ENCODE data around the gene SCRT2. TPM values are rescaled to one million over a fixed set of nuclear protein-coding genes. Genes with fewer than 3 reads are reported as not detected.

The SCRT2 gene
- total RNA-seq, 1 experiment from 2014 or later: not detected

GRCh38 chr20:652615-653109 lies 22.9 kb downstream of the SCRT2 start:
- Histone ChIP-seq H3K27ac (ENCODE audit: insufficient read length, low read depth, low read length) (no peak overlapping the region), H3K23ac (ENCODE audit: insufficient read length, low read depth, low read length) (no peak overlapping the region), H3K79me1 (ENCODE audit: insufficient read depth, low read depth, low read length, poor library complexity, severe bottlenecking) (no peaks in the 10 kb centered on the region), H4K91ac (ENCODE audit: insufficient read length, low read depth, low read length) (no peak overlapping the region), H3K9ac (ENCODE audit: extremely low read depth, insufficient read length, low read length) (peak overlapping the region; percentile 9), H4K8ac (replicated peaks; ENCODE audit: insufficient read length, low read depth, low read length) (no peak overlapping the region), H2BK120ac (ENCODE audit: low read depth, low read length, poor library complexity, severe bottlenecking) (no peak overlapping the region), H2BK20ac (ENCODE audit: low read depth, low read length, poor library complexity, severe bottlenecking) (no peak overlapping the region), H3K4me1 (ENCODE audit: insufficient read depth, low read length) (peaks cover 12% of the 10 kb centered on the region; the same call in 1 of the 2 replicates), H3K18ac (ENCODE audit: insufficient read length, low read depth, low read length) (peak overlapping the region; percentile 5), H3K4ac (ENCODE audit: low read depth, low read length) (no peak overlapping the region), H3K4me2 (ENCODE audit: insufficient read depth, insufficient read length, low read length) (peak overlapping the region; percentile 78), H3K56ac (ENCODE audit: insufficient read length, low read depth, low read length) (no peak overlapping the region), H2BK12ac (ENCODE audit: insufficient read length, low read depth, low read length) (no peak overlapping the region), H3K79me2 (ENCODE audit: insufficient read depth, low read length) (no peaks in the 10 kb centered on the region; the same call in 1 of the 2 replicates), H3K27me3 (ENCODE audit: insufficient read depth, low read length) (no peaks in the 10 kb centered on the region), H2BK15ac (ENCODE audit: low read depth, low read length) (no peak overlapping the region), H4K20me1 (ENCODE audit: control insufficient read depth, insufficient read depth, insufficient read length) (no peaks in the 10 kb centered on the region), H3T11ph (ENCODE audit: low read length) (no peak overlapping the region), H4K5ac (ENCODE audit: insufficient read length, low read depth, low read length) (no peak overlapping the region), H3K23me2 (ENCODE audit: insufficient read length, low read depth, low read length, poor library complexity, severe bottlenecking) (peaks cover 4% of the 10 kb centered on the region), H2AFZ (ENCODE audit: low read length) (no peak overlapping the region), H3K14ac (ENCODE audit: insufficient read depth, low read length) (peak overlapping the region; percentile 74; the same call in 1 of the 2 replicates), H3K9me3 (ENCODE audit: control insufficient read depth, low read depth, low read length) (no peaks in the 10 kb centered on the region), H2BK5ac (ENCODE audit: insufficient read length, low read length) (no peak overlapping the region), H2AK5ac (ENCODE audit: insufficient read length, low read length) (no peak overlapping the region)
- TF ChIP-seq CTCF (conservative IDR thresholded peaks at IDR 0.05): no peak
- Mint-ChIP-seq H3K4me3 (peak overlapping the region; percentile 73 to 79), H3K36me3 (ENCODE audit: insufficient read depth in 1 of 3, low read depth in 3 of 3) (peaks cover 21 to 31% (median 31%) of the 10 kb centered on the region in 3 experiments), H3K27ac (no peak overlapping the region), H3K4me1 (peaks cover 43 to 44% of the 10 kb centered on the region in 2 experiments), H3K9me3 (no peaks in the 10 kb centered on the region), H3K27me3 (ENCODE audit: low read depth) (peaks cover 9% of the 10 kb centered on the region; the same call in 1 of the 2 replicates)
- WGBS (ENCODE audit: extremely low coverage, insufficient read length, low lambda C conversion rate): no CpG with 5 or more reads among the region's 36 CpGs
- DNase-seq: no peak

Data from H9 (cell line).